Stimulated activated CD8-positive, alpha-beta memory T cell treated with anti-CD3 and anti-CD28 coated beads, Interleukin-2, amount 100 ng/mL, for 48 hours (primary cell): ENCODE results near the gene HEXD.
"Not testable (repeated sequence)": the region's sequence is repeated elsewhere in the genome, so short reads cannot be mapped to it uniquely, and the experiment has no call there.

ENCODE experiments used
- DNase-seq, 2 donors: peaks; one replicate each; pipeline ENCODE4 v3.0.0-alpha.2; 2020; ENCODE audit warnings: low read depth in 2 of 2

HEXD gene

DNA sequence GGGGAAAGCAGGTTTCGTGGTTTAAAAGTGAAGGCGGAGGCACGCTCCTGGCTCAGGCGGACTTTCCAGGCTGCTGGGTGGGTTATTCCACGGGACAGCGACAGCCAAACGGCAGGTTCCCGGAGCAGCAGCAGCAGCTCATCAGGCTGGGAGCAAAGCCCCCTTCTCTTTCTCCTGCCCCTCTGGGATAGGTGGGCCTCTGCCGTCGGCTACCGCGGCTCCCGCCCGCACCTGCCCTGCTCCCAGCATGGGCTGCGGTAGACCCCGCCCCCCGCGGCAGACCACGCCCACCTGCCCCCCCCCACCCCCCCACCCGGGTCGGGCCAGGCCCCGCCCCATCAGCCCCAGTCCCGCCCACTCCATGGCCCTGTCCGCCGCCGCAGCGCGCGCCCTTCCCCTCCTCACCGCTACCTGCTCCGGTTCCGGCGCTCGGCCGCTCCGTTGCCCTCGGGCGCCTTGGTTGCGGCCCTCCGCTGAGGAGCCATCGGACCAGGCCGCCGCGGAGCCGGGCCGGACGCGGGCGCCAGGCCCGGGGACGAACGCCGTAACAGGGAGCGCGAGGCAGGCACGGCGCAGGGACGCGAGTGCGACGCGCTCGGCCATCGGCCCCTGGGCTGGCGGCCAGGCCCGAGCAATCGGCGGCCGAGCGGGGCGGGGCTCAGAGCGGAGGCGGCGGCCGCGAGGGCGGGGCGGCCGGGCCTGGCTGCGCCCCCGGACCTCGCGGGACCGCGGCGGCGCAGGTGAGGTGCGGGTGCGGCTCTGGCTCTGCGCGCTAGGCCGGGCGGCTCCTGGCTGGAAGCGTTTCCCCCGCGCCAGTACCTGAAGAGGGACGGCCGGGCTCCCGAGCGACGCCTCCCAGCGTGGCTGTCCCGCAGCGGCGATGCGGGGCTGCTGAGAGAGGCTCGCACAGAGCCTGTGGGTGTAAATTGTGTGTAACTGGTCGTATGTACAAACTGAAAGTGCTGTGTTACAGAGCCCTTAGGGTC is at the start of gene HEXD, which contains the start of gene OGFOD3:
HEXD (plus strand) TSS at position 347 of the 986 bp plus-strand sequence. CDS start 1,453 bp downstream, outside the sequence.
OGFOD3 (minus strand) TSS at position 586 of the 986 bp plus-strand sequence; CDS start at position 485, 101 bp downstream.
- DNase-seq = peak; percentile 67 to 85

- no peak for DNase-seq
Observed at GRCh38 chr17:82369211-82369610, 48.9 kb upstream of the HEXD start.

DNA sequence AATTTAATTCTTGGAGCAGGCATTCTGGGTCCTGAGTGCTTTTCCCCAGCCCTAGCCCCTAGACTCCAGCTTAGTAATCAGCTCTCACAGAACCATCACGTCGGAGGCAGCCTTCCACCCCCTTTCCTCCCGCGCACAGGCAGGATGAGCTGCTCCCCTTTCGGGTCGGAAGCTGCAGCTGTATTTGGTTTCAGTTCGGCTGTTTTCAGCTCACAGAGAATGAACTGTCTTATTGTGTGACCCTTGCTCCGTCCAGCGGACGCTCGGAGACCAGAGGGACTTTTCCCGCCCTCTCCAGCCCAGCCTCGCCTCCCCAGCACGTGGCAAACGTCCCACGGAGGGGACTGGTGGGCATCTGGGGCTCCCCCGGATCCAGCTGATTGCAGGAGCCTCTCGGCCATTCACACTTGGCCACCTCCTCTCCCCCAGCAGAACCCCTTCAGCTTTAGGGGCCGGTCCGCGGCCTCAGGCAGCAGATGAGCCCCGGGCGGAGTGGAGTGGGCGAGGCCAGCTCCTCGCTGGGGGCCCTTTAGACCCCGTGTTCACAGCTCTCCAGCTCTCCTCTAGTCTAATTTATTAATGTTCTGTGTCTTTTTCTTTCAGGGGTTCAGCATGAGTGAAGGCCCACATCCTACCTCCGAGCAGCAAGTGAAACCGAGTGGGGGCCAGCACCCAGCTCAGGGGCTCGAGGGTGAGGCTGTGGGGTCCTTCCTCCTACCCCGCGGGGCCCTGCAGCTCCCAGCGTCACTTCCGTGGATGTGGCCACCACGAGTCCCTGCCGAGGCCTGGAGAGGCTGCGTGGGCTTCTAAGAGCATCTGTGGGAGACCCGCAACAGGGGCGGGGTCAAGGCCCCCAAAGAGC is 47.4 kb upstream of the HEXD start:
- no peak for DNase-seq

DNA sequence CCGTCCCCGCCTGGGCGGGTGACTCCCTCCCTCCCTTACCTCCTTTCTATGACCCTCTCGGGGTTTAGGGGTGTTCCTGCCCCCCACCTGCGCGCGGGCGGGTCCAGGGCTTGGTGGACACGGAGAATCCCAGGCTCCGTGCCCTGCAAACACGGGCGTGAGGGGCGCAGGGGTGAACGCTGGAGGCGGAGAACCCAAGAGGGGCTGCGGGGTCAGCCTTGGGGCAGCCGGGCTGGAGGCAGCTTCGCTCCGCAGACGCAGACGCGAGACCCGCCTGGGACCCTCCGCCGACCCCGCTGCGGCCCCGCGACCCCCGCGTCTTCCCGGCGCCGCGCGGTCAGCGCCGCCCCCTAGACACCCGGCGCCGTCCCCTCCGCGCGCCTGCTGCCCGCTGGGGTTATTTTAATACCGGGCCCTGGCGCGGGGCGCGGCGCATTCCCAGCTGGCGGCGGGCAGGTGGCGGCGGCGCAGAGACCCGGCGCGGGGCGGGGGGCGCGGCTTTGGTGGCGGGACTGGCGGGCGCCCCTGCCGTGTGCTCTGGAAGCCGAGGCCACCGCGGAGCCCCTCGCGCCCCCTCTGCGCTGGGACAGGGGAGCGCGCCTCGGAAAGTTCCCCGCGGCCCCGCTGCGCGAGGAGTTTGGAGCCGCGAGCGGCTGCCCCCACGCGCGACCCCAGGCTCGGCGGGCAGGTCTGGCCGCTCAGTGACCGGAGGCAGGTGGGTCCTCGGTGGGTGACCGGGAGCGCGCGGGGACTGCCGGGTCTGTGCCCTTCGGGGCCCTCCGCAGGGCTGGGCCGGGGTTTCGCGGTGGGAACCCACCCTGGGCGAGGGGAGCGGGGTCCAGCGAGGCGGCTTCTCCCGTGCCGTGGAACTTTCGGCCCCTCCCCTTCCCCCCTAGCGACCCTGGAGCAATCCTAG is 46.6 kb upstream of the HEXD start, which contains the start of gene UTS2R:
UTS2R (plus strand) TSS at position 433 of the 916 bp plus-strand sequence. CDS start 2,560 bp downstream, outside the sequence.
- no peak for DNase-seq

DNA sequence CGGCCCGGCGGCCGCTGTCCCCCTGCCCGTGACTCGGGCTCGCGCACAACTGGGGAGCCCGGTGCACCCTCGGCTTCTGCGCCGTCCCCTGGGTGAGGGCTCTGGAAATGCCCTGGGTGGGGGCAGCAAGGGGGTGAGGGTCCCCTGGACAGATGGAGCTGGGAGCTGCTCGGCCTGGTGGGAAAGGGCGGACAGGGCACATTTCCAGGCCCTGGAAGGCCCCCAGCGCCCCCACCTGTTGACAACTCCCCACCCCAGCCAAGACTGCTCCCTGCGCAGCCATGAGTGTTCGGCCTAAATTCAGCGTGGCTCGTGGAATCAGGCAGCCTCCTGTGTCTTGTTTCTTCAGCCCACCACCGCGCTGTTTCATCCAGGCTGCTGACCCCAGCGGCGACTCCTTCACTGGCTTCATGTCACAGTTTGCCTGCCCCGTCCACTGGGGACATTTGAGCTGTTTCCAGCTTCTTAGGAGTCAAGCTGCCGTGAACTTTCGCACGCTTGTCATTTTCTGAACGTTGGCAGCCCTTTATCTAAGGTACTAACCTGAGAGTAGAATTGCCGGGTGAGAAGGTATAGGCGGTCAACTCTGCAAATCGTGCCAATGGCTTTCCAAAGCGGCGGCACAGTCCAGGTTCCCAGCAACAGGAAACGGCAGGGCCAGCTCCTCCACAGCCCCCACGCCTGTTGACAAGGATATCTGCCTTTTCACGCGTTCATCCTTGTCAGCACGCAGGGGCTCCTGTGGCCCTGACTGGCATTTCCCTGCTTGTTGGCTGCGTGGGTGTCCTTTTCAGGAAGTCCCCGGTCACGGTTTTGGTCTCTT is 45.7 kb upstream of the HEXD start:
- DNase-seq = no peak

- not testable (repeated sequence) for DNase-seq
Observed at GRCh38 chr17:82373072-82373452, 45.1 kb upstream of the HEXD start.

- DNase-seq = no peak
Observed at GRCh38 chr17:82373731-82374625, 44.2 kb upstream of the HEXD start.

- DNase-seq = no peak
Observed at GRCh38 chr17:82374626-82375331, 43.4 kb upstream of the HEXD start.

- DNase-seq = no peak
Observed at GRCh38 chr17:82375359-82376041, 42.6 kb upstream of the HEXD start.

- DNase-seq = no peak
Observed at GRCh38 chr17:82376042-82376730, 42.0 kb upstream of the HEXD start.

DNA sequence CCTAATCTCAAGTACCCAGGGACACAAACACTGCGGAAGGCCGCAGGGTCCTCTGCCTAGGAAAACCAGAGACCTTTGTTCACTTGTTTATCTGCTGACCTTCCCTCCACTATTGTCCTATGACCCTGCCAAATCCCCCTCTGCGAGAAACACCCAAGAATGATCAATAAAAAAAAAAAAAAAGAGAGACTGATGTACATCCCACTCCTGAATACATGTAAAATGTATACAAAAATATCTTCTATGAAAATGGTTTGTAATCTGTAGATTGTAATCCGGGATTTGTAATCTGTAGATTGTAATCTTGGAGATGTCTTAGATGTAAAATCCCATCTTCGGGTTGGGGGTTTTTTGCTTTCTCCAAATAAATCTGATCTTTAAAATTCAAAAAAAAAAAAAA is 40.9 kb upstream of the HEXD start:
- DNase-seq = not testable (repeated sequence)

GRCh38 chr17:82377924-82378740 is 40.0 kb upstream of the HEXD start:
- no peak for DNase-seq

GRCh38 chr17:82378741-82379021 is 39.5 kb upstream of the HEXD start:
- DNase-seq = no peak

DNA sequence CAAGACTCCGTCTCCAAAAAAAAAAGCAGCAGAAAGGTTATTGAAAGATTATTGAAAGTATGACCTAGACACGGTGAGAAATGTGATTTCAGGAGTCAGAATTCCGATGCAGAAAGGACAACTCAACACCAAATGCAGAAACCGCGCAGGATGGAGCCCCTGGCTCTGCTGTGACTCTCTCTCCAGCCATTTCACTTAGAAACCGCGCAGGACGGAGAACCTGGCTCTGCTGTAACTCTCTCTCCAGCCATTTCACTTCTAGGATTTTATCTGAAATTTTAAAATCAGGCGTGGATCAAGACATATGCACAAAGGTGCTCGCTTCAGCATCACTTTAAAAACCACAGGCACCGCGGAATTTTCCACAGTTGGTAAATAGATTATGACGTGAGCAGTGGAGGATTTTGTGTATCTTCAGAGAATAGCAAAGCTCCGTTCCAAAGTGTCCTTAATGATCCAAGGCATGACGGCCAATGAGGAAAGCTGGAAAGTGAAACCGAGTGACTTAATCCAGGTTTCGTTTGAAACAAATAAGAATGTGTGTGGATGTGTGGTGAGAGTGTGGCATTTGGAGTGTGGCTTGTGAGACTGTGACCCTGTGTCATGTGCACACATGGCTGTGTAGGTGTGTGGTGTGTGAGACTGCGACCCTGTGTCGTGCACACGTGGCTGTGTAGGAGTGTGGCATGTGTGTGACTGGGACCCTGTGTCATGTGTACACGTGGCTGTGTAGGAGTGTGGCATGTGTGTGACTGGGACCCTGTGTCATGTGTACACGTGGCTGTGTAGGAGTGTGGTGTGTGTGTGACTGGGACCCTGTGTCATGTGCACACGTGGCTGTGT is 37.1 kb upstream of the HEXD start:
- DNase-seq = no peak

DNA sequence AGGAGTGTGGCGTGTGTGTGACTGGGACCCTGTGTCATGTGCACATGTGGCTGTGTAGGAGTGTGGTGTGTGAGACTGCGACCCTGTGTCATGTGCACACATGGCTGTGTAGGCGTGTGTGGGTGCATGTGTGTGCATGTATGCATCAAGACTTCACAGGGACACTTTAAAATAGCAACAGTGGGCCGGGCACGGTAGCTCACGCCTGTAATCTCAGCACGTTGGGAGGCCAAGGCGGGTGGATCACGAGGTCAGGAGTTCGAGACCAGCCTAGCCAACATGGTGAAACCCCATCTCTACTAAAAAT is 36.5 kb upstream of the HEXD start:
- not testable (repeated sequence) for DNase-seq
